Keratinocyte (primary cell): ENCODE measurements around the gene REG4.

ENCODE experiments used
- EZH2 ChIP-seq: IDR thresholded peaks from one replicate; pipeline ENCODE4 v1.6.1; 2012; ENCODE audit warnings: inconsistent platforms, mild to moderate bottlenecking, low read length, moderate library complexity
- TF ChIP-seq, protein P1 (sequence below), 3 experiments: IDR thresholded peaks in 1 of 3; conservative IDR thresholded peaks in 1 of 3; optimal IDR thresholded peaks in 1 of 3; 2 replicates in 2 of 3; 3 replicates in 1 of 3; pipeline versions ENCODE3 to v1.5.1; 2011; ENCODE audit warnings: low read length in 3 of 3, mild to moderate bottlenecking in 3 of 3, moderate library complexity in 2 of 3, control low read depth in 1 of 3, inconsistent platforms in 1 of 3; ENCODE audit not compliant: insufficient read depth in 2 of 3; ENCODE audit errors: extremely low read depth in 1 of 3

DNA sequence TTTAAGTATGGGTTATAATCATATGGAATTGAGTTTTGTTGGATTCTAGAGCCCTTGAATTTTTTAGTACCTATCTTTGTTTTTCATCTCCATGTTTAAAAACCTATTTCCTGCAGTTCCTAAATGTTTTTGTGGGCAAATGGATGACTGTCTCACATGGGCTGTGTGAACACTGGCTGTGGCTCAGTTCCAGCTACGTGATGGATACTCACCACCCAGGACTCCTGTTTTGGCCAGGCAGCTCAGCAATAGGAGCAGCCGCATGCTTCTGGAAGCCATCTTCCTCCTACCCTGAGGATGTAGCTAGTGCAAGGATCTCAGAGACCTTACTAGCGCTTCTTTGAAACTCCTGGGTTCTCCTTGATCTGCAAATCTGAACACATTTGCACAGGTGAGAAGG is 2.8 kb downstream of the REG4 start:
- TF ChIP-seq, protein P1, sequence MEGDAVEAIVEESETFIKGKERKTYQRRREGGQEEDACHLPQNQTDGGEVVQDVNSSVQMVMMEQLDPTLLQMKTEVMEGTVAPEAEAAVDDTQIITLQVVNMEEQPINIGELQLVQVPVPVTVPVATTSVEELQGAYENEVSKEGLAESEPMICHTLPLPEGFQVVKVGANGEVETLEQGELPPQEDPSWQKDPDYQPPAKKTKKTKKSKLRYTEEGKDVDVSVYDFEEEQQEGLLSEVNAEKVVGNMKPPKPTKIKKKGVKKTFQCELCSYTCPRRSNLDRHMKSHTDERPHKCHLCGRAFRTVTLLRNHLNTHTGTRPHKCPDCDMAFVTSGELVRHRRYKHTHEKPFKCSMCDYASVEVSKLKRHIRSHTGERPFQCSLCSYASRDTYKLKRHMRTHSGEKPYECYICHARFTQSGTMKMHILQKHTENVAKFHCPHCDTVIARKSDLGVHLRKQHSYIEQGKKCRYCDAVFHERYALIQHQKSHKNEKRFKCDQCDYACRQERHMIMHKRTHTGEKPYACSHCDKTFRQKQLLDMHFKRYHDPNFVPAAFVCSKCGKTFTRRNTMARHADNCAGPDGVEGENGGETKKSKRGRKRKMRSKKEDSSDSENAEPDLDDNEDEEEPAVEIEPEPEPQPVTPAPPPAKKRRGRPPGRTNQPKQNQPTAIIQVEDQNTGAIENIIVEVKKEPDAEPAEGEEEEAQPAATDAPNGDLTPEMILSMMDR (optimal IDR thresholded peaks at IDR 0.05 in 1 of 3, IDR thresholded peaks at IDR 0.05 in 1 of 3, conservative IDR thresholded peaks at IDR 0.05 in 1 of 3; ENCODE audit: extremely low read depth in 1 of 3, insufficient read depth in 2 of 3, low read length in 3 of 3), result no peak
- TF ChIP-seq EZH2, result no peak
